ENCODE data around the gene GDPD4. TPM values are rescaled to one million over a fixed set of nuclear protein-coding genes. Genes with fewer than 3 reads are reported as not detected.
A peak's percentile ranks its signal among the peaks of the same experiment; 100 is the strongest.

The GDPD4 gene
- total and polyA plus RNA-seq, 4 donors: not detected

DNA sequence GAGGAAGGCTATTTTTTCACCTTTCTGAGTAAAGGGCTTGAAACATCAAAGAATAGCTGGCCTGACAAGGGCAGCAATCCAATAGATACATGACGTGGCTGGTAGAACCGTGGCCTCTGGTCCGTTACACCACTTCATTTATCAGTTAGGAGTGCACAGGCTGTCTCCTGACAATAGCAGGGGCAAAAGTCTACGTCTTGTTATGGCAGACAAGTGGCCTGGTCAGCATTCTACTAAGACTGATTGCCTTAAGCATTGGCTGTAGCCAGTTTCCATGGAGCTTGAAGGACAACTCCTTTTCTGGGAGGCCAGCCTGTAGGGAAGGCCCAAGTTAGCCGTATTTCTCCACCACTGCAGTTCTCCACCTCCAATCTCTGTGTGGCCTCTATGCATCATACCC, 9.2 kb upstream of the GDPD4 start:
- H3K4me3 ChIP-seq: no peak overlapping the region
- H3K27ac ChIP-seq (ENCODE audit: low read depth in 1 of 2, low read length in 1 of 2): no peak overlapping the region
- no peak for TF ChIP-seq CTCF (IDR thresholded peaks at IDR 0.05; ENCODE audit: control extremely low read depth, extremely low read depth)
- ATAC-seq (ENCODE audit: insufficient read depth, low FRiP score) (no peak), DNase-seq (no peak)
- H3K36me3 ChIP-seq (ENCODE audit: control insufficient read depth in 4 of 4, insufficient read depth in 4 of 4, low read length in 4 of 4): no peaks in the 10 kb centered on the region
- H3K9ac ChIP-seq (ENCODE audit: insufficient read depth in 1 of 2, low read length in 2 of 2): no peak overlapping the region
- no peaks in the 10 kb centered on the region for H3K9me3 ChIP-seq (ENCODE audit: control insufficient read depth in 4 of 4, insufficient read depth in 3 of 4, low read length in 3 of 4)
- peaks cover 0 to 2% (median 0%) of the 10 kb centered on the region in 3 donors for H3K27me3 ChIP-seq (ENCODE audit: control insufficient read depth in 3 of 3, insufficient read depth in 3 of 3, low read length in 2 of 3)
- peaks cover 0 to 2% (median 0%) of the 10 kb centered on the region in 5 donors for H3K4me1 ChIP-seq (ENCODE audit: control insufficient read depth in 5 of 5, insufficient read depth in 5 of 5, low read length in 5 of 5)
- 70 to 92% methylated on average over 5 of the region's 5 CpGs for WGBS, 2 donors

DNA sequence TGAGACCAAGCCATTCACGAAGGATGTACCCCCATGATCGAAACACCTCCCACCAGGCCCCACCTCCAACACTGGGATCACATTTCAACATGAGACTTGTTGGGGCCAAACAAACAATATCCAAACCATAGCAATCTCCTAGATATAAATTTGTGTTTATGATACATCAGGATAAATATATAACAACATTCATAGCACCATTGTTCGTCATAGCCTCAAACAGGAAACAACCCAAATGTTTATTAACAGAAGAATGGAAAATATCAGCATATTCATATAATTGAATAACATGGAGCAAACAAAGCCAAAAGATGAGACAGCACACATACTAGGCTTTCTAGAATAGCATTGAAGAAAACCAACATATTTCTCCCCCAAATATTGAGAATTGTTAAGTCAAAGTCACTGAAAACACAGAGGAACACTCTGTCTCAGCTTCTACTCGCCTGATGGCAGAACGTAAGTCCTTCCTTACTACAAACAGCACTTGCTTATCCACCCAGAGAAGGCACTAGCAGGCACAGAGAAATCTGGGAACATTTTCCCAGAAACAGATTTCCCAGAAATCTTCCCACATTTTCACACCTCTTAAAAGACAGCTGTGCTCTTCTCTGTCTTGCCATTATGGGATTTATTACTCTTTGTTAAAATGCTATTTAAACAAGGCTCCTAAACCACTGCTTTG, 8.1 kb upstream of the GDPD4 start:
- H3K36me3 ChIP-seq (ENCODE audit: control insufficient read depth in 4 of 4, insufficient read depth in 4 of 4, low read length in 4 of 4): no peaks in the 10 kb centered on the region
- no peak overlapping the region for H3K27ac ChIP-seq (ENCODE audit: low read depth in 1 of 2, low read length in 1 of 2)
- 60 to 67% methylated on average over 5 of the region's 5 CpGs for WGBS, 2 donors
- TF ChIP-seq CTCF (IDR thresholded peaks at IDR 0.05; ENCODE audit: control extremely low read depth, extremely low read depth): no peak
- no peak for ATAC-seq (ENCODE audit: insufficient read depth, low FRiP score)
- peak in 2 of 3 donors; percentile 9 to 22 for DNase-seq
- no peaks in the 10 kb centered on the region for H3K27me3 ChIP-seq (ENCODE audit: control insufficient read depth in 3 of 3, insufficient read depth in 3 of 3, low read length in 2 of 3)
- H3K4me1 ChIP-seq (ENCODE audit: control insufficient read depth in 5 of 5, insufficient read depth in 5 of 5, low read length in 5 of 5): peaks cover 0 to 2% (median 0%) of the 10 kb centered on the region in 5 donors
- no peak overlapping the region for H3K9ac ChIP-seq (ENCODE audit: insufficient read depth in 1 of 2, low read length in 2 of 2)
- no peaks in the 10 kb centered on the region for H3K9me3 ChIP-seq (ENCODE audit: control insufficient read depth in 4 of 4, insufficient read depth in 3 of 4, low read length in 3 of 4)
- H3K4me3 ChIP-seq: no peak overlapping the region

- TF ChIP-seq CTCF (IDR thresholded peaks at IDR 0.05; ENCODE audit: control extremely low read depth, extremely low read depth): no peak
- no peak overlapping the region for H3K4me3 ChIP-seq
- ATAC-seq (ENCODE audit: insufficient read depth, low FRiP score) (no peak), DNase-seq (no peak)
- H3K9me3 ChIP-seq (ENCODE audit: control insufficient read depth in 4 of 4, insufficient read depth in 3 of 4, low read length in 3 of 4): no peaks in the 10 kb centered on the region
- H3K4me1 ChIP-seq (ENCODE audit: control insufficient read depth in 5 of 5, insufficient read depth in 5 of 5, low read length in 5 of 5): peaks cover 0 to 2% (median 0%) of the 10 kb centered on the region in 5 donors
- no peak overlapping the region for H3K9ac ChIP-seq (ENCODE audit: insufficient read depth in 1 of 2, low read length in 2 of 2)
- no peak overlapping the region for H3K27ac ChIP-seq (ENCODE audit: low read depth in 1 of 2, low read length in 1 of 2)
- H3K36me3 ChIP-seq (ENCODE audit: control insufficient read depth in 4 of 4, insufficient read depth in 4 of 4, low read length in 4 of 4): no peaks in the 10 kb centered on the region
- no peaks in the 10 kb centered on the region for H3K27me3 ChIP-seq (ENCODE audit: control insufficient read depth in 3 of 3, insufficient read depth in 3 of 3, low read length in 2 of 3)
These were observed 7.4 kb upstream of the GDPD4 start for GRCh38 chr11:77308838-77309237.

DNA sequence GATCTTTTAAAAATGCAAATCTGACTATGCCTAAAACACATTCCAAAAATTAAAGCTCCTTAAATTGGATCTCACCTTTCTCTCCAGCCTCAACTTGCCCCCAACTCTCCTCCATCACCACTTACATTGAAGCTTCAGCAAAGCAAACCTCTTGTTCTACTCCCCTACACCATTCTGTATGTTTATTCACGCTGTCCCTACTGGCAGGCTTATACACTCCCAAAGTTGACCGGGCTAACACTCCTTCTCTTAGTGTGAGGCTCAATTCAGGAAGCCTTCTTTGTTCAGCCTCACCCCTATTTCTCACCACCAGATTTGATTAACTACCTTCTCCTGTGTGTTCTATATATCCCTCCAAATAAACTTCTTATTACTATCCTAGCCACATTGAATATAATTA, 1.8 kb upstream of the GDPD4 start:
- no peaks in the 10 kb centered on the region for H3K36me3 ChIP-seq (ENCODE audit: control insufficient read depth in 4 of 4, insufficient read depth in 4 of 4, low read length in 4 of 4)
- H3K4me3 ChIP-seq: no peak overlapping the region
- DNase-seq (no peak), ATAC-seq (ENCODE audit: insufficient read depth, low FRiP score) (no peak)
- H3K27ac ChIP-seq (ENCODE audit: low read depth in 1 of 2, low read length in 1 of 2): no peak overlapping the region
- no peak for TF ChIP-seq CTCF (IDR thresholded peaks at IDR 0.05; ENCODE audit: control extremely low read depth, extremely low read depth)
- no peak overlapping the region for H3K9ac ChIP-seq (ENCODE audit: insufficient read depth in 1 of 2, low read length in 2 of 2)
- no peaks in the 10 kb centered on the region for H3K9me3 ChIP-seq (ENCODE audit: control insufficient read depth in 4 of 4, insufficient read depth in 3 of 4, low read length in 3 of 4)
- 86 to 90% methylated on average over 2 of the region's 2 CpGs for WGBS, 2 donors
- no peaks in the 10 kb centered on the region for H3K4me1 ChIP-seq (ENCODE audit: control insufficient read depth in 5 of 5, insufficient read depth in 5 of 5, low read length in 5 of 5)
- H3K27me3 ChIP-seq (ENCODE audit: control insufficient read depth in 3 of 3, insufficient read depth in 3 of 3, low read length in 2 of 3): no peaks in the 10 kb centered on the region

All from lung (tissue), 12 donors.